GM21576 (cell line): ENCODE results near the gene CDC123.
"Not testable (repeated sequence)": the region's sequence is repeated elsewhere in the genome, so short reads cannot be mapped to it uniquely, and the experiment has no call there.

Experiments used
- ATAC-seq: cut with Tn5 transposase; IDR thresholded peaks from one replicate; pipeline ENCODE4 v1.9.1; 2021; ENCODE audit warnings: mild to moderate bottlenecking, moderate library complexity; ENCODE audit not compliant: unreplicated experiment

The CDC123 gene

GRCh38 chr10:12188656-12189055 lies 7.3 kb upstream of the CDC123 start:
- ATAC-seq = no peak

- ATAC-seq = no peak
Measured at GRCh38 chr10:12189426-12189825, 6.6 kb upstream of the CDC123 start.

- no peak for ATAC-seq
Measured at GRCh38 chr10:12191715-12192114, 4.3 kb upstream of the CDC123 start.

- no peak for ATAC-seq
Measured at GRCh38 chr10:12193193-12193592, 2.8 kb upstream of the CDC123 start.

- no peak for ATAC-seq
Measured at GRCh38 chr10:12194752-12195271, 1.2 kb upstream of the CDC123 start.

- peak; percentile 4 for ATAC-seq
Measured at GRCh38 chr10:12195281-12195602, 746 bp upstream of the CDC123 start.

GRCh38 chr10:12196531-12197211 lies 683 bp downstream of the CDC123 start:
- ATAC-seq = no peak

GRCh38 chr10:12198156-12198555 lies 2.2 kb downstream of the CDC123 start:
- ATAC-seq = no peak

GRCh38 chr10:12200850-12201249 lies 4.9 kb downstream of the CDC123 start:
- ATAC-seq = no peak

GRCh38 chr10:12201543-12201942 lies 5.6 kb downstream of the CDC123 start:
- no peak for ATAC-seq

GRCh38 chr10:12202226-12202625 lies 6.2 kb downstream of the CDC123 start:
- ATAC-seq = no peak

- ATAC-seq = no peak
Measured at GRCh38 chr10:12205082-12205481, 9.1 kb downstream of the CDC123 start.

GRCh38 chr10:12207114-12207513 lies 11.1 kb downstream of the CDC123 start:
- ATAC-seq = no peak

- no peak for ATAC-seq
Measured at GRCh38 chr10:12208460-12208859, 12.5 kb downstream of the CDC123 start.

GRCh38 chr10:12212454-12212853 lies 16.5 kb downstream of the CDC123 start:
- ATAC-seq = no peak

GRCh38 chr10:12213621-12214020 lies 17.6 kb downstream of the CDC123 start:
- no peak for ATAC-seq

GRCh38 chr10:12214093-12214492 lies 18.1 kb downstream of the CDC123 start:
- no peak for ATAC-seq

GRCh38 chr10:12214763-12215218 lies 18.8 kb downstream of the CDC123 start:
- no peak for ATAC-seq

GRCh38 chr10:12218991-12219390 lies 23.0 kb downstream of the CDC123 start:
- ATAC-seq = no peak

GRCh38 chr10:12221323-12222298 lies 25.6 kb downstream of the CDC123 start:
- ATAC-seq = no peak

- no peak for ATAC-seq
Measured at GRCh38 chr10:12225444-12225843, 29.5 kb downstream of the CDC123 start.

- ATAC-seq = not testable (repeated sequence)
Measured at GRCh38 chr10:12226438-12226837, 30.4 kb downstream of the CDC123 start.
